ENCODE results near the gene STXBP5L.
"Not testable (repeated sequence)": the region's sequence is repeated elsewhere in the genome, so short reads cannot be mapped to it uniquely, and the experiment has no call there.

STXBP5L gene

DNA sequence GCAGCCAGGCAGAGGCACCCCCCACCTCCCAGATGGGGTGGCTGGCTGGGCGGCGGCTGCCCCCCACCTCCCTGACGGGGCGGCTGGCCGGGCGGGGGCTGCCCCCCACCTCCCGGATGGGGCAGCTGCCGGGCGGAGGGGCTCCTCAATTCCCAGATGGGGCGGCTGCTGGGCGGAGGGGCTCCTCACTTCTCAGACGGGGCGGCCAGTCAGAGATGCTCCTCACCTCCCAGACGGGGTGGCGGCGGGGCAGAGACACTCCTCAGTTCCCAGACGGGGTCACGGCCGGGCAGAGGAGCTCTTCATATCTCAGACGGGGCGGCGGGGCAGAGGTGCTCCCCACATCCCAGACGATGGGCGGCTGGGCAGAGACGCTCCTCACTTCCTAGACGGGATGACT, 282.6 kb downstream of the STXBP5L start:
- not testable (repeated sequence) for H2AFZ ChIP-seq (ENCODE audit: low read depth, low read length); H2BK120ac ChIP-seq (ENCODE audit: low read depth, low read length); H4K8ac ChIP-seq (ENCODE audit: low read length); H3K4me3 ChIP-seq (ENCODE audit: insufficient read depth in 1 of 2, low read depth in 1 of 2, low read length in 2 of 2); H3K36me3 ChIP-seq (ENCODE audit: control insufficient read depth in 1 of 2, insufficient read depth in 2 of 2, low read depth in 1 of 2, low read length in 2 of 2); H3K23ac ChIP-seq (ENCODE audit: low read length in 2 of 2); H3K79me1 ChIP-seq (replicated peaks; ENCODE audit: low read length, poor library complexity, severe bottlenecking); H3K4me1 ChIP-seq (ENCODE audit: control insufficient read depth, insufficient read depth, low read depth, low read length); H3K4me2 ChIP-seq (ENCODE audit: low read length, poor library complexity, severe bottlenecking); H3K27ac ChIP-seq (ENCODE audit: low read length, poor library complexity, severe bottlenecking); H3K9me3 ChIP-seq (ENCODE audit: control insufficient read depth, low read length); H2BK5ac ChIP-seq (ENCODE audit: low read depth, low read length, poor library complexity, severe bottlenecking); H3K18ac ChIP-seq (ENCODE audit: low read depth in 1 of 2, low read length in 2 of 2); H3K9ac ChIP-seq (ENCODE audit: low read length); H3K14ac ChIP-seq (ENCODE audit: low read length in 2 of 2); H2AK5ac ChIP-seq (ENCODE audit: low read length, severe bottlenecking); H3K27me3 ChIP-seq (ENCODE audit: control insufficient read depth in 1 of 2, insufficient read depth in 1 of 2, low read length in 2 of 2); H3K4ac ChIP-seq (ENCODE audit: low read depth in 1 of 2, low read length in 2 of 2); H2BK15ac ChIP-seq (ENCODE audit: low read depth, poor library complexity, severe bottlenecking); H2BK12ac ChIP-seq (ENCODE audit: low read length in 2 of 2); DNase-seq; H4K91ac ChIP-seq (ENCODE audit: low read length)
- 95% methylated on average over 26 of the region's 26 CpGs for WGBS

DNA sequence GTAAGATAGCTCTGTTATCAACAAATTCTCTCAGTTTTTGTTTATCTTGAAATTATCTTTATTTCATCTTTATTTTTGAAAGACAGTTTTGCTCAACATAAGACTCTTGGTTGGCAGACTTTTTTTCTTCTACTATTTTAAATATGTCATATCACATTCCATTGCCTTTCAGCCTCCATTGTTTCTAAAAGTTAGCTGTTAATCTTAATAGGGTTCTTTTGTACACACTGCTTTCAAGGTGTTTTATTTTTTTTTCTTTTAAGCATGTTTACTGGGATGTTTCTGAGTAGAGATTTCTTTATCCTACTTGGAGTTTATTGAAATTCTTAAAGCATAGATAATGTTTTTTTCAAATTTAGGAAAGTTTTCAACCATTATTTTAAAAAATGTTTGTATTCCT, 294.6 kb downstream of the STXBP5L start:
- H2BK5ac ChIP-seq (ENCODE audit: low read depth, low read length, poor library complexity, severe bottlenecking): no peak overlapping the region
- H2AFZ ChIP-seq (ENCODE audit: low read depth, low read length): no peak overlapping the region
- no peak overlapping the region for H2BK15ac ChIP-seq (ENCODE audit: low read depth, poor library complexity, severe bottlenecking)
- H3K4me3 ChIP-seq (ENCODE audit: insufficient read depth in 1 of 2, low read depth in 1 of 2, low read length in 2 of 2): no peak overlapping the region
- no peak overlapping the region for H4K8ac ChIP-seq (ENCODE audit: low read length)
- no peak overlapping the region for H3K4me2 ChIP-seq (ENCODE audit: low read length, poor library complexity, severe bottlenecking)
- no peak overlapping the region for H2AK5ac ChIP-seq (ENCODE audit: low read length, severe bottlenecking)
- no peak overlapping the region for H2BK12ac ChIP-seq (ENCODE audit: low read length in 2 of 2)
- no peaks in the 10 kb centered on the region for H3K79me1 ChIP-seq (replicated peaks; ENCODE audit: low read length, poor library complexity, severe bottlenecking)
- H3K4me1 ChIP-seq (ENCODE audit: control insufficient read depth, insufficient read depth, low read depth, low read length): no peaks in the 10 kb centered on the region
- H2BK120ac ChIP-seq (ENCODE audit: low read depth, low read length): no peak overlapping the region
- no peak overlapping the region for H3K4ac ChIP-seq (ENCODE audit: low read depth in 1 of 2, low read length in 2 of 2)
- H3K27ac ChIP-seq (ENCODE audit: low read length, poor library complexity, severe bottlenecking): no peak overlapping the region
- H3K36me3 ChIP-seq (ENCODE audit: control insufficient read depth in 1 of 2, insufficient read depth in 2 of 2, low read depth in 1 of 2, low read length in 2 of 2): no peaks in the 10 kb centered on the region
- no peak overlapping the region for H3K18ac ChIP-seq (ENCODE audit: low read depth in 1 of 2, low read length in 2 of 2)
- H3K27me3 ChIP-seq (ENCODE audit: control insufficient read depth in 1 of 2, insufficient read depth in 1 of 2, low read length in 2 of 2): no peaks in the 10 kb centered on the region
- H3K9me3 ChIP-seq (ENCODE audit: control insufficient read depth, low read length): peaks cover 19% of the 10 kb centered on the region
- no peak for DNase-seq
- H3K14ac ChIP-seq (ENCODE audit: low read length in 2 of 2): no peak overlapping the region
- no peak overlapping the region for H3K9ac ChIP-seq (ENCODE audit: low read length)
- H4K91ac ChIP-seq (ENCODE audit: low read length): no peak overlapping the region
- H3K23ac ChIP-seq (ENCODE audit: low read length in 2 of 2): no peak overlapping the region

DNA sequence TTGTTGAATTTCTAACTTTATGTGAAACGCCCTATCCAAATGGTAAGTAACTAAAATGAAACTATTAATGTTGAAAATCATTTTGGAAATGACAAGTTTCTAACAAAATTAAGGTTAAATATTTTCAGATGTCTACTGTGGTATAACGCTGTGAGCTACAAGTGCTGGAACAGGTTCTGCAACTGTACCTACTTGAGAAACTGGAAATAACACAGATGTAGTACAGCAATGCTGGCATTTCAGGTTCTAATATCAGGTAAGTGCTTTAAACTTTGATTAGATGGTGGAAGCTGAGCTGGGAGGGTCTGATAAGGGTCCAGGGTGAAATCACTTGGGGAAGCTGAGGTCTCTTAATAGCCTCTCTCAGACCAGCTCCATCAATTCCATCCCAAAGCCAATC, 315.1 kb downstream of the STXBP5L start:
- no peaks in the 10 kb centered on the region for H3K9me3 ChIP-seq (ENCODE audit: control insufficient read depth, low read length)
- WGBS: 78% methylated on average over 1 of the region's 2 CpGs

DNA sequence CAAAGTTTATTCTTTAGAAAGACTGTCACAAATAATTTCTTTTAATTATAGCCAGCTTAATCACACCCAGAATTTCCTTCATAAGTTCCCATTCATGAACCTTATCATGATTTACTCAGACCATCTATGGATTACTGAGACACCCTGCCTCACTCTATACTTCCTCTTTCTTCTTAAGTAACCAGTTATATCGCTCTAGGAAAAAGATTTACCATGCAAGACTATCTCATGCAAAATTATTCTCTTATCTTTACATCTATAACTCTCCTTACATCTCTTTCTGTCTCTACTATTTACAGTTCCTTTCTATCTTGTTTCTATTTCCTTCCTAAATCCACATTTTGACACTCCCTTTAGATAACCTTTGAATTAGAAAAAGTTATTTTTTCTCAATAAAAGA, 321.0 kb downstream of the STXBP5L start:
- Histone ChIP-seq H3K36me3 (ENCODE audit: control insufficient read depth in 1 of 2, insufficient read depth in 2 of 2, low read depth in 1 of 2, low read length in 2 of 2) (no peaks in the 10 kb centered on the region), H2BK15ac (ENCODE audit: low read depth, poor library complexity, severe bottlenecking) (no peak overlapping the region), H3K4me1 (ENCODE audit: control insufficient read depth, insufficient read depth, low read depth, low read length) (no peaks in the 10 kb centered on the region), H3K18ac (ENCODE audit: low read depth in 1 of 2, low read length in 2 of 2) (no peak overlapping the region), H2BK120ac (ENCODE audit: low read depth, low read length) (no peak overlapping the region), H3K4me3 (ENCODE audit: insufficient read depth in 1 of 2, low read depth in 1 of 2, low read length in 2 of 2) (no peak overlapping the region), H3K9ac (ENCODE audit: low read length) (no peak overlapping the region), H2BK12ac (ENCODE audit: low read length in 2 of 2) (no peak overlapping the region), H2AFZ (ENCODE audit: low read depth, low read length) (no peak overlapping the region), H3K79me1 (replicated peaks; ENCODE audit: low read length, poor library complexity, severe bottlenecking) (no peaks in the 10 kb centered on the region), H3K23ac (ENCODE audit: low read length in 2 of 2) (no peak overlapping the region), H3K27me3 (ENCODE audit: control insufficient read depth in 1 of 2, insufficient read depth in 1 of 2, low read length in 2 of 2) (no peaks in the 10 kb centered on the region), H2BK5ac (ENCODE audit: low read depth, low read length, poor library complexity, severe bottlenecking) (no peak overlapping the region), H3K4me2 (ENCODE audit: low read length, poor library complexity, severe bottlenecking) (no peak overlapping the region), H3K14ac (ENCODE audit: low read length in 2 of 2) (no peak overlapping the region), H2AK5ac (ENCODE audit: low read length, severe bottlenecking) (no peak overlapping the region), H3K9me3 (ENCODE audit: control insufficient read depth, low read length) (no peaks in the 10 kb centered on the region), H4K8ac (ENCODE audit: low read length) (no peak overlapping the region), H3K27ac (ENCODE audit: low read length, poor library complexity, severe bottlenecking) (no peak overlapping the region), H4K91ac (ENCODE audit: low read length) (no peak overlapping the region), H3K4ac (ENCODE audit: low read depth in 1 of 2, low read length in 2 of 2) (no peak overlapping the region)
- no peak for DNase-seq
- 78% methylated on average over 1 of the region's 1 CpG for WGBS

More for the DNA sequence above, 315.1 kb downstream of the STXBP5L start:
- Histone ChIP-seq H2BK5ac (ENCODE audit: low read depth, low read length, poor library complexity, severe bottlenecking) (no peak overlapping the region), H2BK12ac (ENCODE audit: low read length in 2 of 2) (no peak overlapping the region), H3K27ac (ENCODE audit: low read length, poor library complexity, severe bottlenecking) (no peak overlapping the region), H2AFZ (ENCODE audit: low read depth, low read length) (no peak overlapping the region), H3K4ac (ENCODE audit: low read depth in 1 of 2, low read length in 2 of 2) (no peak overlapping the region), H3K23ac (ENCODE audit: low read length in 2 of 2) (no peak overlapping the region), H4K8ac (ENCODE audit: low read length) (no peak overlapping the region), H3K4me2 (ENCODE audit: low read length, poor library complexity, severe bottlenecking) (no peak overlapping the region), H3K79me1 (replicated peaks; ENCODE audit: low read length, poor library complexity, severe bottlenecking) (no peaks in the 10 kb centered on the region), H3K36me3 (ENCODE audit: control insufficient read depth in 1 of 2, insufficient read depth in 2 of 2, low read depth in 1 of 2, low read length in 2 of 2) (no peaks in the 10 kb centered on the region), H3K4me1 (ENCODE audit: control insufficient read depth, insufficient read depth, low read depth, low read length) (no peaks in the 10 kb centered on the region), H3K4me3 (ENCODE audit: insufficient read depth in 1 of 2, low read depth in 1 of 2, low read length in 2 of 2) (no peak overlapping the region), H3K27me3 (ENCODE audit: control insufficient read depth in 1 of 2, insufficient read depth in 1 of 2, low read length in 2 of 2) (no peaks in the 10 kb centered on the region), H2BK15ac (ENCODE audit: low read depth, poor library complexity, severe bottlenecking) (no peak overlapping the region), H4K91ac (ENCODE audit: low read length) (no peak overlapping the region), H3K9ac (ENCODE audit: low read length) (no peak overlapping the region), H2BK120ac (ENCODE audit: low read depth, low read length) (no peak overlapping the region), H2AK5ac (ENCODE audit: low read length, severe bottlenecking) (no peak overlapping the region), H3K14ac (ENCODE audit: low read length in 2 of 2) (no peak overlapping the region), H3K18ac (ENCODE audit: low read depth in 1 of 2, low read length in 2 of 2) (no peak overlapping the region)
- no peak for DNase-seq

All from mesenchymal stem cell (in vitro differentiated cells and primary cell).